GM21717 (cell line): ENCODE measurements around the gene PCDH19.

Source experiments
- ATAC-seq: cut with Tn5 transposase; IDR thresholded peaks from one replicate; pipeline ENCODE4 v1.9.1; 2021; ENCODE audit warnings: mild to moderate bottlenecking, moderate library complexity; ENCODE audit not compliant: unreplicated experiment

Gene PCDH19

DNA sequence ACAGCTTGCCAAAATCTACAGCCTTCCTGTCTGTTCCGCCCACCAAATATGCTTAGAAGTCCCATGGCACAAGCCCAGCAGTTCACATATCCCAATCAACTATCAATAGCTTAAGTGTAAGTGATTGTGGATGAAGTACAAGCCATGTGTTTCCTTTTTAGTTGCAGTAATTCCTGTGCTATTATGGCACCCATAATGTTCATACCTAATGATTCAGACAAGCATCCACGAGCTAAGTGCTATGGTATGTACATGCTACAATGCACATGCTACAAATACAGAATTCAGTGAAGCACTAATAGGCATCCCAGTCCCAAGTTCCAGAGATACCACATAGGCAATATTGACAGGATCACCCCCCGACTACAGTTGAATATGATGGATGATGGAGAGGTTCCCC, 94.5 kb downstream of the PCDH19 start:
- ATAC-seq, result no peak

DNA sequence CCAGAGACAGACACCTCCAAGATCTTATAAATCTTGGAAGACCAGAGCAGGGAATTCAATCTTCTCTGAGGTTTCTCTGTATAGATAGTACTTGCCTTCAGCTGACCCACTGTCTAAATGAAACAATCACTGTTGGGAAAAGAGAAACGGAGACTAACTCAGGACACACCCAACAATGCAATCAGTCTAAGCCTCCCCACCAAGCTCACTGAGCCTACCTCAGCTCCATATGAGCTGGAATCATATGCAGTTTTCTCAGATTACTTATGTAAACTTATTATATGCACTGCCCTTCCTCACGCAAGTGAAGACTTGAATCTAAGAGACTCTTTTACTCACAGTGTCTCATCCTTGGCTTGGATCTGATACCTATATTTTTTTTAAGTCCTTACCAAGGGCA, 110.5 kb downstream of the PCDH19 start:
- no peak for ATAC-seq

DNA sequence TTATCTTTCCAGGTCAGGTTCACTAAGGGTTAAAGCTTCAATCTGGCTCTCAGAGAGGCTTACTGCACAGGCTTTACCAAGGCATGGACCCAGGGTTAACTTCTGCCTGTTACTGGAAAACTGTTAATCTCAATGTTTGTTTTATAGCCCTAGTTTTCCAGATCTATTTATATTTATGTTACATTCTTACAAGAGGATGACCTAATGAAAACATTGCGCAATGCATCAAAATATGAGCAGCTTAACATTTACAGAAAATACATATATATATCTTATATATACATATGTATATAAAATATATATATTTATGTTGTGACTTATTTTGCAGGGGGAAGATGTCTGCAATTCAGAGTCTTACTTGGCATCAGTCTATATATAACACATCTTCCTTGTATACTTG, 112.3 kb downstream of the PCDH19 start:
- no peak for ATAC-seq

DNA sequence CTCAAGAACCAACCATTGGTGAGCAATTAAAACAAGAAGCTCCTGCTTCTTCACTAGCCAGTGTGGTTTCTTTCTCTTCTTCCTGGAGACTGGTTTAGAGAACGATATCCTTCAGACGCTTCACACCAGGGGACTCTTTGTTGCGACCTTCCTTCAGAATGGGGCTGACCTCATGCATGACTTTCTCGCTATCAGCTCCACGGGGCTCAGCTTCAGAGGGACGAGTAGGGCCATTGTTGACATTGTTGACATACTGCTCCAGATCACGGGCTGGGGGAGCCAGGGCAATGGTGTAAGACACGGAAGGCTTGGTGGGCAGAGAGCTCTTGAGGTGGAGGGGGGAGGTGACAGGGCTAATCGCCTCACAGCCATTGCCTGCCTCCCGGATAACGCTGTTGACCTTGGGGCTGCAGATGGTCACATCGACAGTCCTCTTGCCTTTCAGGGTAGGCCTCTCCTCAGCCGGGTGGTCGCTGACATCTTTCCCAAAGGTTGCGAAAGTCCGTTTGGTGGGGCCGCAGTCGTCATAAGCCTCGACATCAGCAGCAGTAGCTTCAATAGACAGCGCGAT, 113.8 kb downstream of the PCDH19 start:
- ATAC-seq, result no peak

DNA sequence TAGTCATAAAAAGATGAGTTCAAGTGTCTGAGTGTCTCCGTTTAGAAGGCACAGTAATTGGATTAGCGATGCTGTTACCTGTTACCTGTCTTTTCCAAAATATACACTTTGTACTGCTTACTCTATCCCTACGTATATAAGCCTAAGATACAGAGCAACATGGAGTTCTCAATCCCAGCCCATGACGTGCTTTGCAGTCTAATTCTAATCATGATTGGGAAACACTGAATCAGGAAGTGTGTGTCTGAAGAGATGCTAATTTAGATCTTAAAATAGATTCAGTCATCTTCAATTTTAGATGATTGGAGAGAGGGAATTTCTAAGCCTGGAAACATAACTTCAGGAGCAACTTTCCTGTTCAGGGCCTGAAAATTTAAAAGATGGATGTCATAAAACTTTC, 115.1 kb downstream of the PCDH19 start:
- no peak for ATAC-seq

DNA sequence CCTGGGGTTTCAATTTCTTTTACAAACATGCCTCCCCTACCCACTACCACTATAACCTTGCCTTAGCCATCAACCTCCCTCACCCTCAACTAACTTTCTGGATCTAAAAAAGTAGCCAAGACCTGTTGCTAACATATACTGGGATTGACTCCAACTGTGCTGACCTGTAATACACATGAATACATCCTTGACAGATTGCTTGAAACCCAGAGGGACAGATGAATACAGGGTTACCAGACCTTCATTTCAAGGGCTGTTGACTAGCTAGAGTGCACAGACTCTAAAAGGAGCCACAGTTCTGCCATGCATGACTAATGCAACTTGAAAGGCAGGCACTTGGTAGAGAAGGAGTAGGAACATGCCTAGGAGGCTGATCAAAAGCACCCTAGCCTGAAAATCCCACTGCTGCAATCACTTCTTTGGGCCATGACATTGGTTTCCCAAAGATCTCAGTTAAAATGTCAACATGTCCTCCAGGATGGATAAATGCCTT, 121.0 kb downstream of the PCDH19 start:
- ATAC-seq, result no peak

DNA sequence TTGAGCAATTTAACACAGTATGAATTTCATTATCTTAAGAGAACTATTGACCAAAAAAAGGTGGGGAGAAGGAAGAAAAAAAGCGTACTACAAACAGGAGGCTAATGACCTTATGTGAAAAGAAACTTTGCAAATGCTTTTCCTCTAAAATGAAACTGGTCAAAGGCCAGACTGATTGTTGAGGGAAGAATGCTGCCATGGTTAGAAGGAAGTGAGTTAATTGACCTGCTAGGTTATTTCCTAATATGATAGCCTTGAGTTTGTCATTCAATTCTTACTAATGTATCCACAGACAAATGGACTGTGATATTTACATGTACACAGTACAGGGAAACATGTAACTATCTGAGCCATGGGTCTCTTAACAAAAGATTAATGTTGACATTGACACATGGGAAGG, 132.8 kb downstream of the PCDH19 start:
- ATAC-seq, result no peak

DNA sequence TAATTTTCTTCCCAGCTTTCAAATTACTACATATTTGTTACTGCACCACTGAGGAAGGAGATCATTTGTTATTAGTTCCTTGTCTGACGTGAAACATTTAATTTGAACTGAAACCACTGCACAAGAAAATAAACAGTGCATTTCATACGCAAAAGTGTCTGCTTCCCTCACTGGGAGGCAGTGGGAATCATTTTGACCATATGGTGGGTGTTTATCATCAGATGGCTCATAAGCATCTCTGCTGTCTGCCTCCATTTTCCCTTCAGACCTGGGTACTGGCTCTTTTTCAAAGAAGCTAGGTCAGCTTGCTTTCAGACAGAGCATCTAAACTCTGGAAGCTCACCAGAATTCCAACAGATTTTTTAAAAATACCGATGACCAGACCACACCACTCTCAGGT, 135.2 kb downstream of the PCDH19 start:
- no peak for ATAC-seq

DNA sequence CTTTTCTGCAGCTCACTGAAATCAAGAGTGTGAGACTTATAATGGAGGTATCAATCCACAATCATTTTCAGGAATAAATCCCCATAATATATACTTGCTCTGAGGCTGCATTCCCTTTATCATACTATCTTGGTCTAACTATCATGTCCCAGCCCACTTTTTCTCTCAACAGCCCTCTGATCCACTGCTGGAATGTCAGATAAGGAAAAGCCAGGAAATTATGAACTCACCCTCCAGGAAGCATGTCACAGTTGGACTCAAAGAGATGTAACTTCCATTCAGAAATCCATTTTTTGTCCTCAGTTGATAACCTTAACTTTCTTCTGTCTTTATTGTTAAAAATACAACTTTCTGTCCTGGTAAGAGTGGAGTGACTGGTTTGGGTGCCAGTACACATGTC, 144.9 kb downstream of the PCDH19 start:
- no peak for ATAC-seq

DNA sequence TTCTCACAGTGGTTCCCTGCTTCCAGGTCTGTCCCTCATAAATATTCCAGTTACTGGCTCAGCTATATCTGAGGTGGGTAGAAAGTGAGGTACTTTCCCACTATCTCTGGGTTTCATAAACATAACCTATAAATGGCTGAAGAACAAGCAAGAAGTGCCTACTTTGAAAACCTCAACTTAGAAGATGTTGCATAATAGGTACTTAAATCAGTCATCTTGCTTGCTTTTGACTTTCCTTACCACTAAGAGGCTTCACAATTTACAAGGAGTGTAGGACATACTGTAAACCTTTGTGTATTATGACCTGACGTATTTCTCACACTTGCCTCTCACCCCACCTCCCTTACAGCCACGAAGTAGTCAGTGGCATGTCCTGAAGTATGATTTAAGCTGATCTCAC, 145.9 kb downstream of the PCDH19 start:
- peak; percentile 97 for ATAC-seq

DNA sequence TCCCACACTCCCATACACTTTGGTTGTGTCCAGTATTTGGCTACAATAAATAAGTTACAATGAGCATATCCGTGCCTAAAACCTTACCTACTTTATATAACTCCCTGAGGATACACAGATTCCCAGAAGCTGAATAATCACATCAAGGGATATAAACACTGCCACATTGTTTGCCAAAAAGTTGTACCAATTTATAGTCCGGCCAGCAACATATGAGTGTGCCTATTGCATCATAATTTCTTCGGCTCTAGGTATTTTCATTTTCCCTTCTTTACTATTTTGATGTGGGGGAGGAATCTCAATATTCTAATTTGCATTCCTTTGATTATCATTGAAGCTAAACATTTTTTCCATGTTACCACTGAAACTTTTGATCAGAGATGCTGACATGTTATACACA, 146.4 kb downstream of the PCDH19 start:
- peak; percentile 32 for ATAC-seq

DNA sequence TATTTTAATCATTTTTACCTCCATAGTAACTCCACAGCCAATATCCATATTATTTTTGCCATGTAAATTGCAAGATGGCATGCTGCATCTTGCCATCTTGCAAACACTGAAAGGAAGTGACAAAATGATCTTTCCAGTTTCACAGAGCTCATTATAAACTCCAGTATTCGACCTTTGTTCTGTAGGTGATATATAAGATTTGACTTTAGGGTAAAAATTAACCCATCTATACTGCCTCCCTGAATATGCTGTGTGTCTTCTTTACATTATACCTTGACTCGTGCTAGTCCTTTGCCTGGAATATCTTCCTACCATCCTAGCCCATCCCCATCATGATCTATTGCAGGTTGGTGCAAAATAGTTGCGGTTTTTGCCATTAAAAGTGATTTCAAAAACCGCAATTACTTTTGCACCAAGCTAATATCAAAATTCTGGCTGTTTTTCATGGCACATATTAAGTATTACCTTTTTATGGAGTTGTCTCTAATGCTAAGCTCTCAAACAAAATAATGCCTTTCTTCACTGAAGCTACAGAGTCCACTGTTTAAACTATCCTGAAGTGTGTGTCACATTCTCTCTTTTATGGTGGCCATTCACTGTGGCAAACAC, 161.1 kb downstream of the PCDH19 start:
- ATAC-seq, result no peak

DNA sequence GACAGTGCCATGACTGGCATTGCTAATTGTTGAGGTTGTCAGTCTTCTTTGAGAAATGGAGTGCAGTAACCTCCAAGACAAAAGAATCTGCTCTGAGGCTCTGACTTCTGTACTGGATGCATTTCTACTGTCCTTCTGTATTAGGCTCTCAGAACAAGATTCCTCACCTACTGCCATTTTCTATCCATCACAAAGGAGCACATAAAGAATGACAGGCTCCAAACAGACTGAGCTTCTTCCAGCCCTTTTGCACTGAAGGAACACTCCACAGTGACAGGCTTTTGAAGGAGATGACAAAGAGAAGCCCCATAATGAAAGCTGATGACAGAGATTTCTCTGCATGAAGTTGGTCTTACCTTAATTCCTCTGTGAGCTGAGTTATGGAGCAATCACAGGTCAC, 162.2 kb downstream of the PCDH19 start:
- no peak for ATAC-seq

DNA sequence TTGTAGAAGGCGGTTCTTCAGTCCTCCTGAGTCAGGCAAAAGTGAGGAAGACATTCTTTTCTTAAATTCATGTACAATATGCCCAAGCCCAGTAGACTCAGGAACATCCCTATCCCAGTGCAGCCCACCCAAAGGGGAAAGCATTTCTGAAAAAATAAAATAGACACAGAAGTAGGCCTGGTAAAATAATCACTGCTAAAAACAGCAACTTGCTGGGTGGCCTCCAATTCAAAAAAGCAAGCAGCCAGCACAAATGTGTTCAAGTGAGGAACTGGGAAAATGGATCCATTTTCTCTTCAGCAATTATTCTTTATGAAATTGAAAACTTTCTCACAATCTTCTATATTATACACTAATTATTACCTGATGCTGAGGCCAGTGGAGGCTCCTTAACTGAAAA, 165.4 kb downstream of the PCDH19 start:
- no peak for ATAC-seq
